RWPE2 (cell line): ENCODE data around the gene DELE1.

Experiments used
- ATAC-seq: fragments of 200-7000 bp; cut with Tn5 transposase; 3 replicates; pipeline ENCODE4 v1.9.1; 2021; ENCODE audit warnings: low read depth
- DNase-seq: peaks from one replicate; pipeline ENCODE4 v3.0.0-alpha.2; 2020; ENCODE audit warnings: low spot score
- H3K27ac ChIP-seq: fragments of 450-650 bp; 2 replicates; pipeline ENCODE4 v1.5.1; 2017; ENCODE audit warnings: mild to moderate bottlenecking; ENCODE audit not compliant: poor library complexity, severe bottlenecking
- H3K27me3 ChIP-seq: fragments of 250-450 bp; sonication (Bioruptor Pico); 2 replicates; pipeline ENCODE4 v1.5.1; 2021; ENCODE audit warnings: mild to moderate bottlenecking, moderate library complexity; ENCODE audit not compliant: insufficient read depth, poor library complexity, severe bottlenecking
- H3K36me3 ChIP-seq: fragments of 250-450 bp; sonication (Bioruptor Pico); 2 replicates; pipeline ENCODE4 v1.5.1; 2020; ENCODE audit warnings: low read depth, mild to moderate bottlenecking, moderate library complexity
- H3K4me1 ChIP-seq: fragments of 250-450 bp; sonication (Bioruptor Pico); 2 replicates; pipeline ENCODE4 v1.5.1; 2021; ENCODE audit warnings: mild to moderate bottlenecking, moderate library complexity; ENCODE audit not compliant: insufficient read depth, poor library complexity, severe bottlenecking
- H3K4me3 ChIP-seq: fragments of 250-450 bp; sonication (Bioruptor Pico); 2 replicates; pipeline ENCODE4 v1.5.1; 2021; ENCODE audit warnings: mild to moderate bottlenecking, moderate library complexity; ENCODE audit not compliant: severe bottlenecking
- H3K9me3 ChIP-seq: fragments of 250-450 bp; sonication (Bioruptor Pico); 2 replicates; pipeline ENCODE4 v1.5.1; 2021; ENCODE audit warnings: mild to moderate bottlenecking, moderate library complexity; ENCODE audit not compliant: severe bottlenecking
- TF ChIP-seq, protein P1 (sequence below): fragments of 450-650 bp; IDR thresholded peaks from one replicate; pipeline ENCODE4 v1.5.1; 2017; ENCODE audit warnings: mild to moderate bottlenecking, moderate library complexity; ENCODE audit not compliant: poor library complexity, severe bottlenecking

The DELE1 gene

DNA sequence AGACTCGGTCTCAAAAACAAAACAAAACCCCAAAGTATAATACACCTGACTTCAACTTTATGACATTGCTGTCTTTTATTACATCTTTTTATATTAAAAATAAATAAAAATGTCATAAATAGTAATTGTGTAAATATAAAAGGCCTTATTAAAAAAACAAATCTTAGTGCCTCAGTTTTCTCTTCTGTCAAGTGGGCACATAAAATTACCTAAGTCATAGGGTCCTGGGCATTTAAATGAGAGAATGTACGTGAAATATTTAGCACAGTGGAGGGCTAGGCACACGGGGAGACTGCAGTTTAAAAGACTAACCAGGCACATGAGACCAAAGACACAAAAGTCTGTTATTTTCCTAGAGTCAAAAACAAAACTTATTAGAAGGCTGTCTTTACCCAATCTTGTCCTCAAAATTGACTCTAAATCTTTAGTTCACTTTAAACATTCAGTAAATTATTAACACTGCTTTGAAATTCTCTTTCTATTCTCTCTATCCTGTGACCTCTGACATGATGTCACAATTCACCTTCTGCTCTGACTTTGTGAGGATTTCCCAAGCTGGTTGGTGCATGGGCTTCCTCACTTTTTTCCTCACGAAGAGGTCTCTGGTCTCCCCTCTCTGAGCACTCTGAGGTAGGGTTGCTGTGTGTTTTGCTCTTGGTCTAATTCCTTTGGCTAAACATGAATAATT is 42.7 kb downstream of the DELE1 start:
- H3K4me1 ChIP-seq, result peaks cover 8% of the 10 kb centered on the region
- peaks cover 8% of the 10 kb centered on the region; the same call in 1 of the 2 replicates for H3K36me3 ChIP-seq
- TF ChIP-seq, protein P1, sequence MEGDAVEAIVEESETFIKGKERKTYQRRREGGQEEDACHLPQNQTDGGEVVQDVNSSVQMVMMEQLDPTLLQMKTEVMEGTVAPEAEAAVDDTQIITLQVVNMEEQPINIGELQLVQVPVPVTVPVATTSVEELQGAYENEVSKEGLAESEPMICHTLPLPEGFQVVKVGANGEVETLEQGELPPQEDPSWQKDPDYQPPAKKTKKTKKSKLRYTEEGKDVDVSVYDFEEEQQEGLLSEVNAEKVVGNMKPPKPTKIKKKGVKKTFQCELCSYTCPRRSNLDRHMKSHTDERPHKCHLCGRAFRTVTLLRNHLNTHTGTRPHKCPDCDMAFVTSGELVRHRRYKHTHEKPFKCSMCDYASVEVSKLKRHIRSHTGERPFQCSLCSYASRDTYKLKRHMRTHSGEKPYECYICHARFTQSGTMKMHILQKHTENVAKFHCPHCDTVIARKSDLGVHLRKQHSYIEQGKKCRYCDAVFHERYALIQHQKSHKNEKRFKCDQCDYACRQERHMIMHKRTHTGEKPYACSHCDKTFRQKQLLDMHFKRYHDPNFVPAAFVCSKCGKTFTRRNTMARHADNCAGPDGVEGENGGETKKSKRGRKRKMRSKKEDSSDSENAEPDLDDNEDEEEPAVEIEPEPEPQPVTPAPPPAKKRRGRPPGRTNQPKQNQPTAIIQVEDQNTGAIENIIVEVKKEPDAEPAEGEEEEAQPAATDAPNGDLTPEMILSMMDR, result no peak
- no peak overlapping the region for H3K4me3 ChIP-seq
- no peak overlapping the region for H3K27ac ChIP-seq
- no peak for ATAC-seq
- no peak for DNase-seq
- no peaks in the 10 kb centered on the region for H3K27me3 ChIP-seq
- H3K9me3 ChIP-seq, result no peaks in the 10 kb centered on the region

- Histone ChIP-seq H3K27me3 (no peaks in the 10 kb centered on the region), H3K9me3 (no peaks in the 10 kb centered on the region), H3K4me3 (no peak overlapping the region), H3K36me3 (peaks cover 8% of the 10 kb centered on the region), H3K27ac (no peak overlapping the region), H3K4me1 (peaks cover 8% of the 10 kb centered on the region)
- ATAC-seq, result no peak
- no peak for DNase-seq
- TF ChIP-seq, protein P1, result no peak
Measured at GRCh38 chr5:141966963-141967333, 43.3 kb downstream of the DELE1 start.

DNA sequence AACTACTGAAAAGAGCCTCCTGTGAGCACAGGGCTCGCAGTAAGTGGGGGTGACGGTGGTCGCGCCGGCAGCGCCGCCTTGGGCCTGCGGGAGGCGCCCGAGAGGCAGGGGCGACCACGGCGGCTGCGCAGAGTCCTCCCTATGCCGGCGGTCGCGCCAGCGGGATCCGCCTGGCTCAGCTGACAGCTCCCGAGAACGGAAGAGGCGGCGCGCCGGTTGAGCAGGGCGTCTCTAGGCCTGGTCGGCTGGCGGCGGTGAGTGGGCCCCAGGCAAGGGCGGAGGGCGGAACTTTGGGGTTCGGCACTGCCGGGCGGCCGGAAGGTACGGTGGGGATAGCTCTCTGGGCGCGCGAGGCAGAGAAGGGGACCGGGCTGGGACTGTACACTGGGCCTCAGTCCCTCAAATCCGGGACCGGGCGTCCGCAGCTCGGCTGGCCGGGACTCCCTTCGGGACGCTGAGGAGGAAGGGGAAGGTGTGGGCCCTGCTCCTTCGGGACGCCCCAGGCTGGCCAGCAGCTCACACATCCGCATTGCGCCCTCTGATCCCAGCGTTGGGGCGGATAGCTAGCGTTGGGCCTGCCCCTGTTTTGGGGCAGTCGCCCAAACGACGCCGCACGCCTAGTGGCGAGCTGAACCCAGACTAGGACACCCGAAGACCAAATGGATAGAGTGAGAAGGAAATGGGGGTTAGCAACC is 45.4 kb downstream of the DELE1 start, which contains the start of gene RNF14:
Gene RNF14, plus strand, starts transcription at position 192 of the 695 bp plus-strand sequence. CDS start 4,484 bp downstream, outside the sequence.
- Histone ChIP-seq H3K4me3 (peak within 1 kb of the TSS; percentile 48), H3K36me3 (peaks cover 25% of the 10 kb centered on the region), H3K27ac (peak within 1 kb of the TSS; percentile 75), H3K9me3 (no peaks in the 10 kb centered on the region), H3K27me3 (no peaks in the 10 kb centered on the region), H3K4me1 (peaks cover 13% of the 10 kb centered on the region)
- DNase-seq, result peak; percentile 96
- TF ChIP-seq, protein P1, result peak; percentile 99
- ATAC-seq, result peak; percentile 98

DNA sequence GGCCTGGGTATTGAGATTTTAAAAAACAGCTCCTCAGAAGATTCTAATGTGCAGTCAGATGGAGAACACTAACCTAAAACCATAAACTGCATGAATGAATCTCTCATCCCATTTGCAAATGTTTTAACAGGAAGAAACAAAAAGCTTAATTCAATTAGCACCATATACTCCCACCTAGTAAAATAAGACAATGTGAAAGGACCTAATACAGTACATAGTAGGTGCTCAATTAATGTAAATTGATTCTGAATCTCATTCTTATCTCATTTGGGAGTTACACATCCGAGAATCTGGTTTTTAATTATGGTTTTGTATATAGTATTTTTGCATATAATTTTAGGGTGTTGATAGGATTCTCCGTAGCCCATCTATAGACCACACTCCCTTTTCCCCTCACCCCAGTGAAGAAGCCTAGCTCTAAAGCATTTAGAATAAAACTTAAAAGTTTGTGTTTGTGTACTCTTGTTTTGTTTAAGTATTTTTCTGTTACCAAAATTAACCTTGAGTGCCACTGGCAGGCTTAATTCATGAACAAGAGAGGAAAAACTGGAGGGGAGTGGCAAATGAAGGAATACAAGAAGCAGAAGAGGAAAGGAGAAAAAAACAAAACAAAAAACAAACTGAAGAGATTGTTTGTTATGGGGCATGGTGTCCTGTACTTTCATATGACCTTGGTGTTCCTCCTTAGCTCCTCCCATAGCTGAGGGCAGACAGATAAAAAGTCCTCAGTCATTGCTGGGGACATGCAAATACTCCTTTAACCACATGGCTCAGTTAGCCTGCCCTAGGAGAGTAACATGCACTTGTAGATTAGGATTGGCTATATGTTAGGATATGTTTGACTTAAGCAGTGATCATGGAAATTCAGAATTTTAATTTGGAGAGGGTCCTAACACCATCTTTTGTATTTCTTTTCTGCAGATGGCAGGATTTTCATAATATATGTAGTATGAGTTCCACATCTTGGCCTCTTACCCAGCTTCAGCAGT is 46.4 kb downstream of the DELE1 start:
- DNase-seq (no peak), ATAC-seq (no peak)
- H3K36me3 ChIP-seq, result peaks cover 35% of the 10 kb centered on the region
- H3K27ac ChIP-seq, result peak overlapping the region; percentile 75
- H3K4me3 ChIP-seq, result peak overlapping the region; percentile 48
- peaks cover 13% of the 10 kb centered on the region for H3K4me1 ChIP-seq
- no peaks in the 10 kb centered on the region for H3K27me3 ChIP-seq
- no peaks in the 10 kb centered on the region for H3K9me3 ChIP-seq
- TF ChIP-seq, protein P1, result no peak
